K562 treated with DMSO at 1 percent for 4 hours (cell line): ENCODE data around the gene ADAMTS19. TPM values are rescaled to one million over a fixed set of nuclear protein-coding genes. Genes with fewer than 3 reads are reported as not detected.

ENCODE experiments used
- total RNA-seq: library from RNA; unstranded; fragments of 300-600 nt; gene quantifications from 2 replicates; pipeline ENCODE4 v1.2.3, GENCODE V29; 2022; ENCODE audit not compliant: insufficient read depth

Gene ADAMTS19
- not detected in 2 replicates for total RNA-seq

DNA sequence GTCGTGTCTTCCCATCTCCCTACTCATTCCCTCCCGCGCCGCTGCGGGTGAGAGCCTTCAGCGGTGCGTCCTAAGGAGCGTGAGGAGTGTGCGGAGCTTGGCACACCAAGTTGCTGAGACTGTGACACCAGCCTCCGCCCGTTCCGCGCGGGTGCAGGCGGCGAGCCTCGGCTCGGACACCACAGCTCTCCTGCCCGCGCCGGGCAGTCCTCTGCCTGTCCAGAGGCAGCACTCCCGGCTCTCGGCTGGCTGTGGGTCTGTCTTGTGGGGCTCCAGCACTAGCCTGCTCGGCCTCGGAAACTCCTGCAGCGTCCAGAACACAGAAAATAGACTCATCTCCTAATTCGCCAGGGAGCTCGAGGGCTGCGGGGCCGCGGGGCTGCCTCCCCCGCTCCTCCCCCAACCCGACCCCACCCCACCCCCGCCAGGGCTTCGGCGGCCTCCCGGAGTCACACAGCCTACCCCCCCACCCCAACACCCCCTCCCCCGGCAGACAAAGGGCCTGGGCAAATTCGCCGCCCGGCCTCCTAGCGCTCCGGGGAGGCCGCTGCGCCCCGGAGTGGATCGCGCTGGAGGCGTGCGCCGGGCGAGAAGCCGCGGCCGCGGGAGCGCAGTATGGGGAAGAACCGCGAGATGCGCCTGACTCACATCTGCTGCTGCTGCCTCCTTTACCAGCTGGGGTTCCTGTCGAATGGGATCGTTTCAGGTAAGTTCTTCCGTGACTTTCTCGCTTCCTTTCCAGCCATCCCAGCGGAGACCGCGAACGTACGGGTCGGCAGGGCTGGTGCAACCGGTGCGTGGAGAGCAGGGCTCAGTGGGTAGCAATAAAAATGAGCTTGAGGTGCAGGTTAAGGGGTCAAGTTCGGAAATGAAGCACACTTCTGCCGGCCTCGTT is at the start of gene ADAMTS19:
ADAMTS19 (plus strand) TSS at position 522 of the 895 bp plus-strand sequence; CDS start at position 616, 94 bp downstream.

GRCh38 chr5:129747572-129748407 is 287.7 kb downstream of the ADAMTS19 start, which contains the start of gene MINAR2:
Gene MINAR2, plus strand, starts transcription at chr5:129748094. Its CDS starts 97 bp downstream, at chr5:129748191.

